ENCODE measurements around the gene NRN1.
A peak's percentile ranks its signal among the peaks of the same experiment; 100 is the strongest.

Gene NRN1

GRCh38 chr6:5999688-6000608 lies 6.8 kb downstream of the NRN1 start:
- Histone ChIP-seq H3K36me3 (ENCODE audit: insufficient read depth, low read depth, low read length) (no peaks in the 10 kb centered on the region), H3K4me3 (ENCODE audit: low read length) (peak overlapping the region; percentile 41; the same call in 1 of the 2 replicates), H3K27ac (ENCODE audit: low read length) (no peak overlapping the region), H3K27me3 (ENCODE audit: insufficient read depth, low read length) (peaks cover 100% of the 10 kb centered on the region), H3K4me1 (ENCODE audit: insufficient read depth, low read length) (peaks cover 9% of the 10 kb centered on the region; the same call in 1 of the 2 replicates), H3K9me3 (ENCODE audit: insufficient read depth, low read depth, low read length) (peaks cover 4% of the 10 kb centered on the region; the same call in 1 of the 2 replicates), H3K9ac (ENCODE audit: low read depth, low read length) (no peak overlapping the region)

GRCh38 chr6:5998711-5999687 lies 7.7 kb downstream of the NRN1 start:
- H3K4me3 ChIP-seq (ENCODE audit: low read length): peak overlapping the region; percentile 41; the same call in 1 of the 2 replicates
- no peak overlapping the region for H3K27ac ChIP-seq (ENCODE audit: low read length)
- H3K36me3 ChIP-seq (ENCODE audit: insufficient read depth, low read depth, low read length): no peaks in the 10 kb centered on the region
- H3K9me3 ChIP-seq (ENCODE audit: insufficient read depth, low read depth, low read length): peaks cover 4% of the 10 kb centered on the region; the same call in 1 of the 2 replicates
- peaks cover 13% of the 10 kb centered on the region; the same call in 1 of the 2 replicates for H3K4me1 ChIP-seq (ENCODE audit: insufficient read depth, low read length)
- H3K9ac ChIP-seq (ENCODE audit: low read depth, low read length): no peak overlapping the region
- peaks cover 100% of the 10 kb centered on the region for H3K27me3 ChIP-seq (ENCODE audit: insufficient read depth, low read length)

- Histone ChIP-seq H3K9ac (ENCODE audit: low read depth, low read length) (no peak overlapping the region), H3K27ac (ENCODE audit: low read length) (no peak overlapping the region), H3K27me3 (ENCODE audit: insufficient read depth, low read length) (peaks cover 100% of the 10 kb centered on the region), H3K4me3 (ENCODE audit: low read length) (no peak overlapping the region), H3K9me3 (ENCODE audit: insufficient read depth, low read depth, low read length) (peaks cover 4% of the 10 kb centered on the region; the same call in 1 of the 2 replicates), H3K4me1 (ENCODE audit: insufficient read depth, low read length) (peaks cover 13% of the 10 kb centered on the region; the same call in 1 of the 2 replicates), H3K36me3 (ENCODE audit: insufficient read depth, low read depth, low read length) (no peaks in the 10 kb centered on the region)
Observed at GRCh38 chr6:5998236-5998635, 8.5 kb downstream of the NRN1 start.

GRCh38 chr6:5997420-5997987 lies 9.2 kb downstream of the NRN1 start:
- no peak overlapping the region for H3K9ac ChIP-seq (ENCODE audit: low read depth, low read length)
- no peak overlapping the region for H3K27ac ChIP-seq (ENCODE audit: low read length)
- H3K9me3 ChIP-seq (ENCODE audit: insufficient read depth, low read depth, low read length): peaks cover 4% of the 10 kb centered on the region; the same call in 1 of the 2 replicates
- peak overlapping the region; percentile 56; the same call in 1 of the 2 replicates for H3K4me3 ChIP-seq (ENCODE audit: low read length)
- no peaks in the 10 kb centered on the region for H3K36me3 ChIP-seq (ENCODE audit: insufficient read depth, low read depth, low read length)
- H3K27me3 ChIP-seq (ENCODE audit: insufficient read depth, low read length): peaks cover 100% of the 10 kb centered on the region
- peaks cover 16% of the 10 kb centered on the region; the same call in 1 of the 2 replicates for H3K4me1 ChIP-seq (ENCODE audit: insufficient read depth, low read length)

GRCh38 chr6:5996714-5997419 lies 9.9 kb downstream of the NRN1 start:
- Histone ChIP-seq H3K9me3 (ENCODE audit: insufficient read depth, low read depth, low read length) (peaks cover 4% of the 10 kb centered on the region; the same call in 1 of the 2 replicates), H3K4me1 (ENCODE audit: insufficient read depth, low read length) (peaks cover 13% of the 10 kb centered on the region; the same call in 1 of the 2 replicates), H3K4me3 (ENCODE audit: low read length) (peak overlapping the region; percentile 73), H3K27me3 (ENCODE audit: insufficient read depth, low read length) (peaks cover 100% of the 10 kb centered on the region), H3K9ac (ENCODE audit: low read depth, low read length) (no peak overlapping the region), H3K36me3 (ENCODE audit: insufficient read depth, low read depth, low read length) (no peaks in the 10 kb centered on the region), H3K27ac (ENCODE audit: low read length) (no peak overlapping the region)

- no peak overlapping the region for H3K27ac ChIP-seq (ENCODE audit: low read length)
- peaks cover 11% of the 10 kb centered on the region; the same call in 1 of the 2 replicates for H3K4me1 ChIP-seq (ENCODE audit: insufficient read depth, low read length)
- H3K27me3 ChIP-seq (ENCODE audit: insufficient read depth, low read length): peaks cover 100% of the 10 kb centered on the region
- H3K9ac ChIP-seq (ENCODE audit: low read depth, low read length): no peak overlapping the region
- H3K36me3 ChIP-seq (ENCODE audit: insufficient read depth, low read depth, low read length): no peaks in the 10 kb centered on the region
- H3K9me3 ChIP-seq (ENCODE audit: insufficient read depth, low read depth, low read length): peaks cover 4% of the 10 kb centered on the region; the same call in 1 of the 2 replicates
- H3K4me3 ChIP-seq (ENCODE audit: low read length): peak overlapping the region; percentile 73
Observed at GRCh38 chr6:5995949-5996713, 10.6 kb downstream of the NRN1 start.

GRCh38 chr6:5995658-5995948 lies 11.1 kb downstream of the NRN1 start:
- no peak overlapping the region for H3K9ac ChIP-seq (ENCODE audit: low read depth, low read length)
- H3K27ac ChIP-seq (ENCODE audit: low read length): no peak overlapping the region
- H3K36me3 ChIP-seq (ENCODE audit: insufficient read depth, low read depth, low read length): no peaks in the 10 kb centered on the region
- peaks cover 100% of the 10 kb centered on the region for H3K27me3 ChIP-seq (ENCODE audit: insufficient read depth, low read length)
- peaks cover 11% of the 10 kb centered on the region; the same call in 1 of the 2 replicates for H3K4me1 ChIP-seq (ENCODE audit: insufficient read depth, low read length)
- H3K9me3 ChIP-seq (ENCODE audit: insufficient read depth, low read depth, low read length): peaks cover 4% of the 10 kb centered on the region; the same call in 1 of the 2 replicates
- H3K4me3 ChIP-seq (ENCODE audit: low read length): peak overlapping the region; percentile 73; the same call in 1 of the 2 replicates

- H3K36me3 ChIP-seq (ENCODE audit: insufficient read depth, low read depth, low read length): no peaks in the 10 kb centered on the region
- H3K4me1 ChIP-seq (ENCODE audit: insufficient read depth, low read length): peaks cover 11% of the 10 kb centered on the region; the same call in 1 of the 2 replicates
- H3K9ac ChIP-seq (ENCODE audit: low read depth, low read length): no peak overlapping the region
- no peak overlapping the region for H3K27ac ChIP-seq (ENCODE audit: low read length)
- no peaks in the 10 kb centered on the region; the same call in 1 of the 2 replicates for H3K9me3 ChIP-seq (ENCODE audit: insufficient read depth, low read depth, low read length)
- H3K4me3 ChIP-seq (ENCODE audit: low read length): peak overlapping the region; percentile 73; the same call in 1 of the 2 replicates
- peaks cover 100% of the 10 kb centered on the region for H3K27me3 ChIP-seq (ENCODE audit: insufficient read depth, low read length)
Observed at GRCh38 chr6:5994999-5995657, 11.6 kb downstream of the NRN1 start.

GRCh38 chr6:5994234-5994998 lies 12.3 kb downstream of the NRN1 start:
- H3K36me3 ChIP-seq (ENCODE audit: insufficient read depth, low read depth, low read length): no peaks in the 10 kb centered on the region
- no peaks in the 10 kb centered on the region; the same call in 1 of the 2 replicates for H3K9me3 ChIP-seq (ENCODE audit: insufficient read depth, low read depth, low read length)
- H3K4me3 ChIP-seq (ENCODE audit: low read length): peak overlapping the region; percentile 38; the same call in 1 of the 2 replicates
- no peak overlapping the region for H3K27ac ChIP-seq (ENCODE audit: low read length)
- no peak overlapping the region for H3K9ac ChIP-seq (ENCODE audit: low read depth, low read length)
- peaks cover 100% of the 10 kb centered on the region for H3K27me3 ChIP-seq (ENCODE audit: insufficient read depth, low read length)
- H3K4me1 ChIP-seq (ENCODE audit: insufficient read depth, low read length): peaks cover 11% of the 10 kb centered on the region; the same call in 1 of the 2 replicates
